ENCODE data around the gene ALDH7A1.

Gene ALDH7A1

GRCh38 chr5:126579716-126580115 lies 15.3 kb downstream of the ALDH7A1 start:
- Histone ChIP-seq H3K36me3 (ENCODE audit: control insufficient read depth in 4 of 4, insufficient read depth in 4 of 4, low read length in 3 of 4) (peaks cover 0 to 9% (median 3%) of the 10 kb centered on the region in 4 experiments), H3K9me3 (ENCODE audit: control extremely low read depth in 1 of 5, control insufficient read depth in 4 of 5, insufficient read depth in 2 of 5, low read depth in 1 of 5, low read length in 4 of 5) (no peaks in the 10 kb centered on the region), H3K4me3 (ENCODE audit: control insufficient read depth in 1 of 7, extremely low read depth in 1 of 7, insufficient read depth in 4 of 7, low read depth in 2 of 7, low read length in 6 of 7) (no peak overlapping the region), H3K27ac (ENCODE audit: insufficient read depth in 1 of 2, low read depth in 1 of 2, low read length in 2 of 2, poor library complexity in 1 of 2, severe bottlenecking in 2 of 2) (no peak overlapping the region), H3K27me3 (replicated peaks in 2 of 5; ENCODE audit: control insufficient read depth in 4 of 5, insufficient read depth in 5 of 5, low read length in 4 of 5) (no peaks in the 10 kb centered on the region), H3K4me1 (ENCODE audit: control extremely low read depth in 1 of 4, control insufficient read depth in 4 of 4, insufficient read depth in 4 of 4, low read length in 3 of 4) (no peaks in the 10 kb centered on the region)
- POLR2A ChIA-PET = no interaction called here
- no peak for DNase-seq
- CTCF ChIA-PET = no interaction called here
- 100% methylated on average over 1 of the region's 2 CpGs for WGBS (ENCODE audit: insufficient coverage)

DNA sequence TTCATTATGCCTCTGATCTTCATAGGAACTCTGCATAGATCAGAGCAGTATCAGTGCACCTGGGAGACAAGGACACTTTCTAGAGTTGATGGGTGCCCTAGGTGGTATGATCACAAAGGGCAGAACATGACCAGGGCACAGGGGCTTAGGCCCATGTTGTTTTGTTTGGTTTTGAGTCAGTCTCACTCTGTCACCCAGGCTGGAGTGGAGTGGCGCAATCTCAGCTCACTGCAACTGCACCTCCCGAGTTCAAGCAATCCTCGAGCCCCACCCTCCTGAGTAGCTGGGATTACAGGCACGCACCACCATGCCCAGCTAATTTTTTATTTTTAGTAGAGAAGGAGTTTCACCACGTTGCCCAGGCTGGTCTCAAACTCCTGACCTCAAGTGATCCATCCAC lies 17.6 kb downstream of the ALDH7A1 start:
- Histone ChIP-seq H3K27ac (ENCODE audit: insufficient read depth in 1 of 2, low read depth in 1 of 2, low read length in 2 of 2, poor library complexity in 1 of 2, severe bottlenecking in 2 of 2) (no peak overlapping the region), H3K9me3 (ENCODE audit: control extremely low read depth in 1 of 5, control insufficient read depth in 4 of 5, insufficient read depth in 2 of 5, low read depth in 1 of 5, low read length in 4 of 5) (no peaks in the 10 kb centered on the region), H3K4me3 (ENCODE audit: control insufficient read depth in 1 of 7, extremely low read depth in 1 of 7, insufficient read depth in 4 of 7, low read depth in 2 of 7, low read length in 6 of 7) (no peak overlapping the region), H3K4me1 (ENCODE audit: control extremely low read depth in 1 of 4, control insufficient read depth in 4 of 4, insufficient read depth in 4 of 4, low read length in 3 of 4) (no peaks in the 10 kb centered on the region), H3K36me3 (ENCODE audit: control insufficient read depth in 4 of 4, insufficient read depth in 4 of 4, low read length in 3 of 4) (peaks cover 0 to 9% (median 3%) of the 10 kb centered on the region in 4 experiments), H3K27me3 (replicated peaks in 2 of 5; ENCODE audit: control insufficient read depth in 4 of 5, insufficient read depth in 5 of 5, low read length in 4 of 5) (no peaks in the 10 kb centered on the region)
- ChIA-PET POLR2A (no interaction called here), CTCF (no interaction called here)
- no peak for DNase-seq
- WGBS (ENCODE audit: insufficient coverage) = 97% methylated on average over 4 of the region's 5 CpGs

GRCh38 chr5:126576974-126577373 lies 18.0 kb downstream of the ALDH7A1 start:
- POLR2A ChIA-PET = no interaction called here
- CTCF ChIA-PET = no interaction called here
- no CpG with 5 or more reads among the region's 5 CpGs for WGBS (ENCODE audit: insufficient coverage)

DNA sequence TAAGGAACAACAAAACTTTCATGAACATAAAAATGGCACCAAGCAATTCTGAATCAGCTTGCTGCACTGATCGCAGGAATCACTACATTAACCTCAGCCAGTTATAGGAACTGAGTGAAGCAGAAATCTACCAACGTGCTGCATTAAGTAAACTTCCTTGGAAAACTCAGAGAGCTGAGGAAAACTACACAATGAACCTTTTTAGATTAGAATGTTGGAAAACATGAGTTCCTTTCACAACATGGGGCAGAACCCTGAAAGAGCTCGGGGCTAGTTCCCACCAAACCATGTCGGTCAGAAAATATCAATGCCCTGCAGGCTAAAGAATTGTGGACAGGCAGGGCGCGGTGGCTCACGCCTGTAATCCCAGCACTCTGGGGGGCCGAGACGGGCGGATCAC lies 19.4 kb downstream of the ALDH7A1 start:
- Histone ChIP-seq H3K36me3 (ENCODE audit: control insufficient read depth in 4 of 4, insufficient read depth in 4 of 4, low read length in 3 of 4) (peaks cover 0 to 5% (median 4%) of the 10 kb centered on the region in 4 experiments), H3K9me3 (ENCODE audit: control extremely low read depth in 1 of 5, control insufficient read depth in 4 of 5, insufficient read depth in 2 of 5, low read depth in 1 of 5, low read length in 4 of 5) (no peaks in the 10 kb centered on the region), H3K27me3 (replicated peaks in 2 of 5; ENCODE audit: control insufficient read depth in 4 of 5, insufficient read depth in 5 of 5, low read length in 4 of 5) (no peaks in the 10 kb centered on the region), H3K27ac (ENCODE audit: insufficient read depth in 1 of 2, low read depth in 1 of 2, low read length in 2 of 2, poor library complexity in 1 of 2, severe bottlenecking in 2 of 2) (no peak overlapping the region), H3K4me1 (ENCODE audit: control extremely low read depth in 1 of 4, control insufficient read depth in 4 of 4, insufficient read depth in 4 of 4, low read length in 3 of 4) (no peaks in the 10 kb centered on the region), H3K4me3 (ENCODE audit: control insufficient read depth in 1 of 7, extremely low read depth in 1 of 7, insufficient read depth in 4 of 7, low read depth in 2 of 7, low read length in 6 of 7) (no peak overlapping the region)
- CTCF ChIA-PET = no interaction called here
- POLR2A ChIA-PET = interaction anchor here (0.7 kb wide), 1 partner anchor 10 kb away, joined by 3 read pairs; no protein-coding TSS in a partner anchor
- WGBS (ENCODE audit: insufficient coverage) = 92% methylated on average over 5 of the region's 10 CpGs
- no peak for DNase-seq

More at GRCh38 chr5:126576974-126577373, 18.0 kb downstream of the ALDH7A1 start:
- no peaks in the 10 kb centered on the region for H3K9me3 ChIP-seq (ENCODE audit: control extremely low read depth in 1 of 5, control insufficient read depth in 4 of 5, insufficient read depth in 2 of 5, low read depth in 1 of 5, low read length in 4 of 5)
- no peaks in the 10 kb centered on the region for H3K27me3 ChIP-seq (replicated peaks in 2 of 5; ENCODE audit: control insufficient read depth in 4 of 5, insufficient read depth in 5 of 5, low read length in 4 of 5)
- H3K27ac ChIP-seq (ENCODE audit: insufficient read depth in 1 of 2, low read depth in 1 of 2, low read length in 2 of 2, poor library complexity in 1 of 2, severe bottlenecking in 2 of 2) = no peak overlapping the region
- peaks cover 0 to 8% (median 3%) of the 10 kb centered on the region in 4 experiments for H3K36me3 ChIP-seq (ENCODE audit: control insufficient read depth in 4 of 4, insufficient read depth in 4 of 4, low read length in 3 of 4)
- H3K4me3 ChIP-seq (ENCODE audit: control insufficient read depth in 1 of 7, extremely low read depth in 1 of 7, insufficient read depth in 4 of 7, low read depth in 2 of 7, low read length in 6 of 7) = no peak overlapping the region
- no peak for DNase-seq
- H3K4me1 ChIP-seq (ENCODE audit: control extremely low read depth in 1 of 4, control insufficient read depth in 4 of 4, insufficient read depth in 4 of 4, low read length in 3 of 4) = no peaks in the 10 kb centered on the region

- H3K36me3 ChIP-seq (ENCODE audit: control insufficient read depth in 4 of 4, insufficient read depth in 4 of 4, low read length in 3 of 4) = peaks cover 0 to 9% (median 4%) of the 10 kb centered on the region in 4 experiments
Measured at GRCh38 chr5:126568206-126568755, 26.7 kb downstream of the ALDH7A1 start.

DNA sequence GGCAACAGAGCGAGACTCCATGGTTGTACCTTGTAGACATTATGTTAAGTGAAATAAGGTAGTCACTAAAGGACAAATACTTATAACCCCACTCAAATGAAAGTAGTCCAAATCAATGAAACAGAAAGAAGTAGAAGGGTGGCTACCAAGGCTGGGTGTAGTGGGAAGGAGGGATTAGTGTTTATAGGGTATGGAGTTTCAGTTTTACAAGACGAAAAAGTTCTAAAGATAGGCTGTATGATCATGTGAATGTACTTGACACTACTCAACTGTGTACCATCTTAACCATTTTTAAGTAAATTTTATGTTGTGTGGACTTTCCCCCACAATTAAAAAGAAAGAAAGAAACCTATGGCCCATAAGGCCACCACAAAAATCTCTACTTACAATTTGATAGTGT lies 32.2 kb downstream of the ALDH7A1 start:
- Histone ChIP-seq H3K4me3 (ENCODE audit: control insufficient read depth in 1 of 7, extremely low read depth in 1 of 7, insufficient read depth in 4 of 7, low read depth in 2 of 7, low read length in 6 of 7) (no peak overlapping the region), H3K27me3 (replicated peaks in 2 of 5; ENCODE audit: control insufficient read depth in 4 of 5, insufficient read depth in 5 of 5, low read length in 4 of 5) (no peaks in the 10 kb centered on the region), H3K36me3 (ENCODE audit: control insufficient read depth in 4 of 4, insufficient read depth in 4 of 4, low read length in 3 of 4) (peaks cover 0 to 3% (median under 1%) of the 10 kb centered on the region in 4 experiments), H3K9me3 (ENCODE audit: control extremely low read depth in 1 of 5, control insufficient read depth in 4 of 5, insufficient read depth in 2 of 5, low read depth in 1 of 5, low read length in 4 of 5) (no peaks in the 10 kb centered on the region), H3K4me1 (ENCODE audit: control extremely low read depth in 1 of 4, control insufficient read depth in 4 of 4, insufficient read depth in 4 of 4, low read length in 3 of 4) (no peaks in the 10 kb centered on the region), H3K27ac (ENCODE audit: insufficient read depth in 1 of 2, low read depth in 1 of 2, low read length in 2 of 2, poor library complexity in 1 of 2, severe bottlenecking in 2 of 2) (no peak overlapping the region)
- CTCF ChIA-PET = no interaction called here
- WGBS (ENCODE audit: insufficient coverage) = no CpG with 5 or more reads among the region's 2 CpGs
- DNase-seq = no peak
- POLR2A ChIA-PET = no interaction called here

More at GRCh38 chr5:126568206-126568755, 26.7 kb downstream of the ALDH7A1 start:
- DNase-seq = no peak
- Histone ChIP-seq H3K9me3 (ENCODE audit: control extremely low read depth in 1 of 5, control insufficient read depth in 4 of 5, insufficient read depth in 2 of 5, low read depth in 1 of 5, low read length in 4 of 5) (no peaks in the 10 kb centered on the region), H3K4me3 (ENCODE audit: control insufficient read depth in 1 of 7, extremely low read depth in 1 of 7, insufficient read depth in 4 of 7, low read depth in 2 of 7, low read length in 6 of 7) (no peak overlapping the region), H3K27ac (ENCODE audit: insufficient read depth in 1 of 2, low read depth in 1 of 2, low read length in 2 of 2, poor library complexity in 1 of 2, severe bottlenecking in 2 of 2) (no peak overlapping the region), H3K4me1 (ENCODE audit: control extremely low read depth in 1 of 4, control insufficient read depth in 4 of 4, insufficient read depth in 4 of 4, low read length in 3 of 4) (no peaks in the 10 kb centered on the region), H3K27me3 (replicated peaks in 2 of 5; ENCODE audit: control insufficient read depth in 4 of 5, insufficient read depth in 5 of 5, low read length in 4 of 5) (no peaks in the 10 kb centered on the region)
- ChIA-PET CTCF (no interaction called here), POLR2A (no interaction called here)
- WGBS (ENCODE audit: insufficient coverage) = 100% methylated on average over 2 of the region's 4 CpGs

DNA sequence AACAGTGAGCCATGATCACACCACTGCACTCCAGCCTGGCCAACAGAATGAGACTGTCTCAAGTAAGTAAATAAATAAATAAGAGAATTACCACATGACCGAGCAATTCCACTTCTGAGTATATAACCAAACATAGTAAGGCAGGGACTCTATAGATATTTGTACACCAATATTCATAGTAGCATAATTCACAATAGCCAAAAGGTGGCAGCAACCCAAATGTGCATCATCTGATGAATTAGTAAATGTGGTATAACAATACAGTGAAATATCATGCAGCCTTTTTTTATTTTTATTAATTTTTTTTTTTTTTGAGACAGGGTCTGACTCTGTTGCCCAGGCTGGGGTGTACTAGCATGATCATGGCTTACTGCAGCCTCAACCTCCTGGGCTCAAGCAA lies 33.1 kb downstream of the ALDH7A1 start:
- no CpG with 5 or more reads among the region's 1 CpG for WGBS (ENCODE audit: insufficient coverage)
- H3K4me3 ChIP-seq (ENCODE audit: control insufficient read depth in 1 of 7, extremely low read depth in 1 of 7, insufficient read depth in 4 of 7, low read depth in 2 of 7, low read length in 6 of 7) = no peak overlapping the region
- no peaks in the 10 kb centered on the region for H3K4me1 ChIP-seq (ENCODE audit: control extremely low read depth in 1 of 4, control insufficient read depth in 4 of 4, insufficient read depth in 4 of 4, low read length in 3 of 4)
- no peak for DNase-seq
- ChIA-PET CTCF (no interaction called here), POLR2A (no interaction called here)
- no peak overlapping the region for H3K27ac ChIP-seq (ENCODE audit: insufficient read depth in 1 of 2, low read depth in 1 of 2, low read length in 2 of 2, poor library complexity in 1 of 2, severe bottlenecking in 2 of 2)
- H3K27me3 ChIP-seq (replicated peaks in 2 of 5; ENCODE audit: control insufficient read depth in 4 of 5, insufficient read depth in 5 of 5, low read length in 4 of 5) = no peaks in the 10 kb centered on the region
- H3K9me3 ChIP-seq (ENCODE audit: control extremely low read depth in 1 of 5, control insufficient read depth in 4 of 5, insufficient read depth in 2 of 5, low read depth in 1 of 5, low read length in 4 of 5) = no peaks in the 10 kb centered on the region
- H3K36me3 ChIP-seq (ENCODE audit: control insufficient read depth in 4 of 4, insufficient read depth in 4 of 4, low read length in 3 of 4) = peaks cover 0 to 3% (median under 1%) of the 10 kb centered on the region in 4 experiments

Measured in common myeloid progenitor, CD34-positive (primary cell).